A673 (cell line): ENCODE results near the gene PADI6.

Source experiments
- EZH2 ChIP-seq: fragments of 200-600 bp; sonication (generic); IDR thresholded peaks from 2 replicates; pipeline ENCODE4 v1.6.1; 2017; ENCODE audit warnings: borderline replicate concordance, low read depth, mild to moderate bottlenecking, mixed read lengths, antibody characterized with exemption, low read length; ENCODE audit not compliant: poor library complexity, severe bottlenecking
- TF ChIP-seq, protein P1 (sequence below): fragments of 300-800, 200-600 bp; sonication (generic); conservative IDR thresholded peaks from 2 replicates; pipeline ENCODE4 v1.5.1; 2017; ENCODE audit warnings: low read depth, mild to moderate bottlenecking, antibody characterized with exemption, low read length, moderate library complexity, mixed read lengths

- TF ChIP-seq, protein P1, sequence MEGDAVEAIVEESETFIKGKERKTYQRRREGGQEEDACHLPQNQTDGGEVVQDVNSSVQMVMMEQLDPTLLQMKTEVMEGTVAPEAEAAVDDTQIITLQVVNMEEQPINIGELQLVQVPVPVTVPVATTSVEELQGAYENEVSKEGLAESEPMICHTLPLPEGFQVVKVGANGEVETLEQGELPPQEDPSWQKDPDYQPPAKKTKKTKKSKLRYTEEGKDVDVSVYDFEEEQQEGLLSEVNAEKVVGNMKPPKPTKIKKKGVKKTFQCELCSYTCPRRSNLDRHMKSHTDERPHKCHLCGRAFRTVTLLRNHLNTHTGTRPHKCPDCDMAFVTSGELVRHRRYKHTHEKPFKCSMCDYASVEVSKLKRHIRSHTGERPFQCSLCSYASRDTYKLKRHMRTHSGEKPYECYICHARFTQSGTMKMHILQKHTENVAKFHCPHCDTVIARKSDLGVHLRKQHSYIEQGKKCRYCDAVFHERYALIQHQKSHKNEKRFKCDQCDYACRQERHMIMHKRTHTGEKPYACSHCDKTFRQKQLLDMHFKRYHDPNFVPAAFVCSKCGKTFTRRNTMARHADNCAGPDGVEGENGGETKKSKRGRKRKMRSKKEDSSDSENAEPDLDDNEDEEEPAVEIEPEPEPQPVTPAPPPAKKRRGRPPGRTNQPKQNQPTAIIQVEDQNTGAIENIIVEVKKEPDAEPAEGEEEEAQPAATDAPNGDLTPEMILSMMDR = no peak
- TF ChIP-seq EZH2 = no peak
These were observed 20.2 kb upstream of the PADI6 start for GRCh38 chr1:17351598-17352324.
